Activated T-cell treated with anti-CD3 and anti-CD28 coated beads, Interleukin-2, amount 50 U/mL, for 72 hours (primary cell): ENCODE results near the gene NELL2. TPM values are rescaled to one million over a fixed set of nuclear protein-coding genes. Genes with fewer than 3 reads are reported as not detected.

ENCODE experiments used
- ATAC-seq, 2 donors: fragments of 150-1000 bp; cut with Tn5 transposase; replicated peaks in 1 of 2; 2 replicates each; pipeline ENCODE4 v1.10.0; 2021; ENCODE audit warnings: moderate library complexity in 2 of 2, mild to moderate bottlenecking in 1 of 2
- DNase-seq, 2 donors: peaks; one replicate each; pipeline ENCODE4 v3.0.0; 2021 to 2022; ENCODE audit warnings: mixed read lengths in 1 of 2
- H3K27ac Mint-ChIP-seq: one replicate; pipeline ENCODE4 v1.8.0; 2022; ENCODE audit warnings: mild to moderate bottlenecking, moderate library complexity, mixed read lengths
- H3K27me3 Mint-ChIP-seq: one replicate; pipeline ENCODE4 v1.8.0; 2022; ENCODE audit warnings: low read depth, mixed read lengths
- H3K36me3 Mint-ChIP-seq, 2 donors: one replicate each; pipeline ENCODE4 v1.8.0; 2022; ENCODE audit warnings: mixed read lengths in 2 of 2, mild to moderate bottlenecking in 1 of 2; ENCODE audit not compliant: insufficient read depth in 2 of 2
- H3K4me1 Mint-ChIP-seq: one replicate; pipeline ENCODE4 v1.8.0; 2022; ENCODE audit warnings: low read depth, mixed read lengths
- H3K4me3 Mint-ChIP-seq, 2 donors: one replicate each; pipeline ENCODE4 v1.8.0; 2022; ENCODE audit warnings: mild to moderate bottlenecking in 2 of 2, mixed read lengths in 2 of 2, moderate library complexity in 2 of 2
- H3K9me3 Mint-ChIP-seq, 2 donors: one replicate each; pipeline ENCODE4 v1.8.0; 2022; ENCODE audit warnings: mixed read lengths in 2 of 2
- total RNA-seq, 2 donors: library from RNA; stranded (reverse); gene quantifications; one replicate each; pipeline ENCODE4 v1.2.3, GENCODE V29; 2022

NELL2 gene
- total RNA-seq, 2 donors from 2014 or later: 36.3 to 66.0 TPM

- Mint-ChIP-seq H3K4me3 (peak overlapping the region; percentile 92 to 99), H3K27me3 (peaks cover 21% of the 10 kb centered on the region), H3K4me1 (peaks cover 60% of the 10 kb centered on the region), H3K9me3 (peaks cover 2 to 7% of the 10 kb centered on the region in 2 donors), H3K27ac (peak overlapping the region; percentile 86), H3K36me3 (peaks cover 6 to 9% of the 10 kb centered on the region in 2 donors)
- ATAC-seq (no peak), DNase-seq (no peak)
Observed at GRCh38 chr12:44873898-44874297, 2.2 kb downstream of the NELL2 start.

GRCh38 chr12:44869503-44869902, 6.6 kb downstream of the NELL2 start:
- peaks cover 57% of the 10 kb centered on the region for H3K4me1 Mint-ChIP-seq
- peak overlapping the region; percentile 29 for H3K27ac Mint-ChIP-seq
- ATAC-seq (no peak), DNase-seq (no peak)
- peaks cover 14 to 26% of the 10 kb centered on the region in 2 donors for H3K36me3 Mint-ChIP-seq
- H3K9me3 Mint-ChIP-seq: peaks cover 6 to 14% of the 10 kb centered on the region in 2 donors
- H3K4me3 Mint-ChIP-seq: peak overlapping the region; percentile 13 to 34
- H3K27me3 Mint-ChIP-seq: no peaks in the 10 kb centered on the region

- no peak for DNase-seq
- Mint-ChIP-seq H3K36me3 (peaks cover 20 to 43% of the 10 kb centered on the region in 2 donors), H3K27me3 (no peaks in the 10 kb centered on the region), H3K27ac (peak overlapping the region; percentile 41), H3K4me3 (peak overlapping the region in 1 of 2 donors; percentile 35), H3K4me1 (peaks cover 40% of the 10 kb centered on the region), H3K9me3 (peaks cover 8 to 9% of the 10 kb centered on the region in 2 donors)
- no peak for ATAC-seq
Observed at GRCh38 chr12:44863867-44864266, 12.2 kb downstream of the NELL2 start.

- peak overlapping the region; percentile 45 to 62 for H3K4me3 Mint-ChIP-seq
- ATAC-seq (peak; percentile 61 to 65), DNase-seq (no peak)
- peaks cover 61% of the 10 kb centered on the region for H3K4me1 Mint-ChIP-seq
- peak overlapping the region; percentile 45 for H3K27ac Mint-ChIP-seq
- H3K27me3 Mint-ChIP-seq: no peaks in the 10 kb centered on the region
- peaks cover 10 to 27% of the 10 kb centered on the region in 2 donors for H3K36me3 Mint-ChIP-seq
- H3K9me3 Mint-ChIP-seq: peaks cover 0 to 5% of the 10 kb centered on the region in 2 donors
Observed at GRCh38 chr12:44859998-44860689, 16.0 kb downstream of the NELL2 start.

- no peaks in the 10 kb centered on the region for H3K27me3 Mint-ChIP-seq
- H3K9me3 Mint-ChIP-seq: peaks cover 0 to 1% of the 10 kb centered on the region in 2 donors
- peak overlapping the region; percentile 59 for H3K27ac Mint-ChIP-seq
- H3K4me3 Mint-ChIP-seq: peak overlapping the region; percentile 35 to 48
- H3K36me3 Mint-ChIP-seq: peaks cover 8 to 17% of the 10 kb centered on the region in 2 donors
- peaks cover 63% of the 10 kb centered on the region for H3K4me1 Mint-ChIP-seq
- DNase-seq: no peak
- ATAC-seq: peak; percentile 16 to 35
Observed at GRCh38 chr12:44858226-44858855, 17.8 kb downstream of the NELL2 start.

- peak overlapping the region; percentile 90 for H3K27ac Mint-ChIP-seq
- H3K9me3 Mint-ChIP-seq: no peaks in the 10 kb centered on the region
- no peak for ATAC-seq
- DNase-seq: no peak
- H3K4me1 Mint-ChIP-seq: peaks cover 87% of the 10 kb centered on the region
- H3K36me3 Mint-ChIP-seq: no peaks in the 10 kb centered on the region
- peak overlapping the region; percentile 70 to 82 for H3K4me3 Mint-ChIP-seq
- H3K27me3 Mint-ChIP-seq: no peaks in the 10 kb centered on the region
Observed at GRCh38 chr12:44852483-44852882, 23.6 kb downstream of the NELL2 start.

GRCh38 chr12:44851586-44851985, 24.5 kb downstream of the NELL2 start:
- Mint-ChIP-seq H3K4me3 (peak overlapping the region; percentile 10 to 82), H3K27ac (peak overlapping the region; percentile 90), H3K27me3 (no peaks in the 10 kb centered on the region), H3K9me3 (no peaks in the 10 kb centered on the region), H3K4me1 (peaks cover 86% of the 10 kb centered on the region), H3K36me3 (no peaks in the 10 kb centered on the region)
- no peak for DNase-seq
- no peak for ATAC-seq

- Mint-ChIP-seq H3K36me3 (no peaks in the 10 kb centered on the region), H3K9me3 (no peaks in the 10 kb centered on the region), H3K27me3 (no peaks in the 10 kb centered on the region), H3K27ac (peak overlapping the region; percentile 99), H3K4me3 (peak overlapping the region; percentile 78 to 94), H3K4me1 (peaks cover 77% of the 10 kb centered on the region)
- ATAC-seq (peak; percentile 47 to 50), DNase-seq (peak in 1 of 2 donors; percentile 26)
Observed at GRCh38 chr12:44848703-44849085, 27.4 kb downstream of the NELL2 start.

GRCh38 chr12:44847888-44848702, 28.0 kb downstream of the NELL2 start:
- peak overlapping the region; percentile 99 for H3K27ac Mint-ChIP-seq
- ATAC-seq: peak; percentile 94 to 95
- H3K4me1 Mint-ChIP-seq: peaks cover 76% of the 10 kb centered on the region
- H3K4me3 Mint-ChIP-seq: peak overlapping the region; percentile 78 to 94
- H3K9me3 Mint-ChIP-seq: no peaks in the 10 kb centered on the region
- DNase-seq: peak; percentile 62 to 77
- H3K27me3 Mint-ChIP-seq: no peaks in the 10 kb centered on the region
- no peaks in the 10 kb centered on the region for H3K36me3 Mint-ChIP-seq

GRCh38 chr12:44847403-44847802, 28.7 kb downstream of the NELL2 start:
- peak overlapping the region; percentile 99 for H3K27ac Mint-ChIP-seq
- no peaks in the 10 kb centered on the region for H3K27me3 Mint-ChIP-seq
- ATAC-seq (no peak), DNase-seq (no peak)
- peaks cover 76% of the 10 kb centered on the region for H3K4me1 Mint-ChIP-seq
- no peaks in the 10 kb centered on the region for H3K9me3 Mint-ChIP-seq
- H3K36me3 Mint-ChIP-seq: no peaks in the 10 kb centered on the region
- peak overlapping the region; percentile 78 to 94 for H3K4me3 Mint-ChIP-seq

GRCh38 chr12:44846826-44847225, 29.3 kb downstream of the NELL2 start:
- Mint-ChIP-seq H3K36me3 (no peaks in the 10 kb centered on the region), H3K27me3 (no peaks in the 10 kb centered on the region)
- ATAC-seq: no peak

GRCh38 chr12:44842669-44843068, 33.4 kb downstream of the NELL2 start:
- Mint-ChIP-seq H3K4me1 (peaks cover 80% of the 10 kb centered on the region), H3K4me3 (peak overlapping the region; percentile 51 to 66), H3K9me3 (no peaks in the 10 kb centered on the region), H3K36me3 (peaks cover 0 to 2% of the 10 kb centered on the region in 2 donors), H3K27me3 (no peaks in the 10 kb centered on the region), H3K27ac (peak overlapping the region; percentile 11)
- ATAC-seq (peak in 1 of 2 donors; percentile 33), DNase-seq (no peak)

More at GRCh38 chr12:44846826-44847225, 29.3 kb downstream of the NELL2 start:
- peak overlapping the region; percentile 84 for H3K27ac Mint-ChIP-seq
- peak overlapping the region; percentile 18 to 54 for H3K4me3 Mint-ChIP-seq
- peaks cover 76% of the 10 kb centered on the region for H3K4me1 Mint-ChIP-seq
- DNase-seq: no peak
- no peaks in the 10 kb centered on the region for H3K9me3 Mint-ChIP-seq

- DNase-seq (peak in 1 of 2 donors; percentile 11), ATAC-seq (peak; percentile 16 to 27)
- H3K27ac Mint-ChIP-seq: peak overlapping the region; percentile 0
- peaks cover 0 to 2% of the 10 kb centered on the region in 2 donors for H3K36me3 Mint-ChIP-seq
- peaks cover 92% of the 10 kb centered on the region for H3K4me1 Mint-ChIP-seq
- H3K4me3 Mint-ChIP-seq: peak overlapping the region; percentile 13 to 53
- no peaks in the 10 kb centered on the region for H3K27me3 Mint-ChIP-seq
- H3K9me3 Mint-ChIP-seq: no peaks in the 10 kb centered on the region
Observed at GRCh38 chr12:44839785-44840184, 36.3 kb downstream of the NELL2 start.
